ENCODE results near the gene TASOR2. TPM values are rescaled to one million over a fixed set of nuclear protein-coding genes. Genes with fewer than 3 reads are reported as not detected.

The TASOR2 gene
- total RNA-seq, 1 donor from 2014 or later: 89.2 TPM

DNA sequence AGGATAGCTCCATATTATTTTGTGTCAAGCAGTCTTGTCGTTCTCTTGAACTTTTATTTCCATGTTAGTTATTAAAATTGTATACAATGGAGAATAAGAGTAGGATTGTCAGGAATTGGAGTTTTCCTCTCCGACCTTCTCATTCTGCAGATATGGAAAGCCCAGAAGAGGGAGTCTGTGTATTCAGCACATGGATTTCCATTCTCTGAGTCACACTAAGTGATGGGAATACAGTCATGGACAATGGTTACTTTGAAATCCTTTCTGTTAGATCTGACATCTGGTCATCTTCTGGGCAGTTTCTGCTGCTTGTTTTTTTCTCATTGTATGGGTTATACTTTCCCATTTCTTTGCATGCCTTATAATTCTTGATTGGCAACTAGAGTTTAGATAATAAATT is 5.0 kb upstream of the TASOR2 start:
- Mint-ChIP-seq H3K27me3 (ENCODE audit: insufficient read depth) (peaks cover 20% of the 10 kb centered on the region), H3K9me3 (peaks cover 2% of the 10 kb centered on the region), H3K4me1 (ENCODE audit: low read depth) (peaks cover 24% of the 10 kb centered on the region), H3K27ac (no peak overlapping the region), H3K36me3 (ENCODE audit: low read depth) (peaks cover under 1% of the 10 kb centered on the region), H3K4me3 (no peak overlapping the region)
- DNase-seq (ENCODE audit: low spot score): no peak
- intact Hi-C loops (cut with micrococcal nuclease): loop anchor here (5.0 to 10.0 kb wide), 3 partner anchors 52 to 405 kb away; partner anchors contain the start of gene RBM17

DNA sequence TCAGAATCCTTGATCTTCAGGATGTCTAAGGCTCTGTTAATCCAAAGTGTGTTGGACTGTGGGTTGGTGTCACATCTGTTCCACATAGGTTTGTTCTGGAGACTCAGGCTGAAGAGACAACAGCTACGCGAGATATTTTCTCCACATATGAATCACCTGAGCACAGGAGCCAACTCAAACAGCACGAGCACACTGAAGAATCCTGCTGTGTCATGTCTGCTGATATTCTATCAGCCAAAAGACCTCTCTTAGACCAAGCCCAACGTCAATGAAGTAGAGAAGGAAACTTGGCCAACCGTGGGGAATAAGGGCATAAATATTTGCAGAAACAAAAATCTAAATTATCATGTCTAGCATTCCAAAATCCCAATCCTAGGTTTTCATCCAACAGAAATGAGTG is 2.7 kb upstream of the TASOR2 start:
- no peak for DNase-seq (ENCODE audit: low spot score)
- H3K4me3 Mint-ChIP-seq: no peak overlapping the region

DNA sequence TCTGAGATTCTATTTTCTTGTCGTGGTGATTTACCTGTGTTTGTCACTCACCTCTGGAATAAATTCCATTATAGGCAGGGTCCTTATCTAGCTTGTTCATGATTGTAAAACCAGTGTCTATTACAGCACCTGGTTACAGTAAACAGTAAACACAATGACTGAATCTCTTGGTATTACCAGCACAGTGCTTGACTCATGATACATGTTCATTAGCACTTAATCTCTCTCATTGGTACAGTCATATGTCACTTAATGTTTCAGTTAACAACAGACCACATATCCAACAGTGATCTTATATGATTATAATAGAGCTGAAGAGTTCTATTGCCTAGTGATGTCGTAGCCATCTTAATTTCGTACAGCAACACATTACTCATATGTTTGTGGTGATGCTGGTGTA is 1.6 kb upstream of the TASOR2 start:
- Mint-ChIP-seq H3K27ac (no peak overlapping the region), H3K36me3 (ENCODE audit: low read depth) (peaks cover 7% of the 10 kb centered on the region), H3K27me3 (ENCODE audit: insufficient read depth) (peaks cover 10% of the 10 kb centered on the region), H3K4me1 (ENCODE audit: low read depth) (peaks cover 51% of the 10 kb centered on the region), H3K4me3 (no peak overlapping the region), H3K9me3 (no peaks in the 10 kb centered on the region)
- intact Hi-C loops (cut with micrococcal nuclease): loop anchor here (5.0 to 10.0 kb wide), 3 partner anchors 56 to 402 kb away; partner anchors contain the start of gene RBM17
- no peak for DNase-seq (ENCODE audit: low spot score)

More for the DNA sequence above, 2.7 kb upstream of the TASOR2 start:
- Mint-ChIP-seq H3K27ac (no peak overlapping the region), H3K36me3 (ENCODE audit: low read depth) (peaks cover 3% of the 10 kb centered on the region), H3K4me1 (ENCODE audit: low read depth) (peaks cover 41% of the 10 kb centered on the region), H3K9me3 (no peaks in the 10 kb centered on the region), H3K27me3 (ENCODE audit: insufficient read depth) (peaks cover 17% of the 10 kb centered on the region)
- intact Hi-C loops (cut with micrococcal nuclease): loop anchor here (5.0 to 10.0 kb wide), 3 partner anchors 55 to 403 kb away; partner anchors contain the start of gene RBM17

DNA sequence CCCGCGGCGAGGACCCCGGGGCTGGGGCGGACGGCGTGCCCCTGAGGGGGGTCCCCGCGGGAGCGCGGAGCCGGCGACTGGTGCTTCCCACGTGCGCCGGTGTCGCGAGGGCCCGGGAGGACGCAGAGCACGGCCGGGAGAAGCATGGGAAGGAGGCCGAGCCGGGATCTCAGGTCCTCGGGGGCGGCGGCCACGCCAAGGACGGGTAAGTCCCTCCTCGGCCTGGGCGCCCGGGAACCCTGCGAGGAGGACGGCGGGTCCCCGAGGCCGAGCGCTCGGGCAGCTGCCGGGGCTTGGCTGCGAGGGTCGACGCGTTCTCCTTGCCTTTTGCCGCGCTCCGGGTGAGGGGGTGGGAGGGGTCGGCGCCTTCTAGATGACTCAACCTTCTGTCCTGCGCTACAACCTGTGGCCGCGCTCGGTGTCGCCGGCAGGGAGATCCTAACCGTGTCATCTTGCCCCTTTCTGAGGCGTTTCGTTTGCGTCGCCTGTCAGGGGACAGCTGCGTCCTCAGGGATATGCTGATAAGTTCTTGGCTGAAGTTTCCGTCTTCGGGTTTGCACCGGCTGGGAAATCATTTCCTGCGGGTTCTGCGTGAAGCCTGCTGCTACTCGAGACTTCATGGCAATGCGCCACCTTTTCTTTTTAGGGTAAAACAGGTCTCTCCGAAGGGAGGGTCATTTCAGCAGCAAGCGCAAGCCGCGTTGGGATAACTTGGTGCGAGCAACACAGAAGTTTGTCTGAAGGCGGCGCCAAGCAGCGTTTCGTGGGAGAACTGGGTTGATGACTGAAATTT is 529 bp downstream of the TASOR2 start:
- intact Hi-C loops (cut with micrococcal nuclease): loop anchor here (1.0 to 10.0 kb wide), 13 partner anchors 8 to 400 kb away; partner anchors contain the start of genes ASB13, FBH1, GDI2 and IL15RA
- peak overlapping the region; percentile 97 for H3K4me3 Mint-ChIP-seq
- H3K4me1 Mint-ChIP-seq (ENCODE audit: low read depth): peaks cover 62% of the 10 kb centered on the region
- peak overlapping the region; percentile 96 for H3K27ac Mint-ChIP-seq
- H3K27me3 Mint-ChIP-seq (ENCODE audit: insufficient read depth): no peaks in the 10 kb centered on the region
- H3K36me3 Mint-ChIP-seq (ENCODE audit: low read depth): peaks cover 13% of the 10 kb centered on the region
- H3K9me3 Mint-ChIP-seq: no peaks in the 10 kb centered on the region
- DNase-seq (ENCODE audit: low spot score): peak; percentile 54

DNA sequence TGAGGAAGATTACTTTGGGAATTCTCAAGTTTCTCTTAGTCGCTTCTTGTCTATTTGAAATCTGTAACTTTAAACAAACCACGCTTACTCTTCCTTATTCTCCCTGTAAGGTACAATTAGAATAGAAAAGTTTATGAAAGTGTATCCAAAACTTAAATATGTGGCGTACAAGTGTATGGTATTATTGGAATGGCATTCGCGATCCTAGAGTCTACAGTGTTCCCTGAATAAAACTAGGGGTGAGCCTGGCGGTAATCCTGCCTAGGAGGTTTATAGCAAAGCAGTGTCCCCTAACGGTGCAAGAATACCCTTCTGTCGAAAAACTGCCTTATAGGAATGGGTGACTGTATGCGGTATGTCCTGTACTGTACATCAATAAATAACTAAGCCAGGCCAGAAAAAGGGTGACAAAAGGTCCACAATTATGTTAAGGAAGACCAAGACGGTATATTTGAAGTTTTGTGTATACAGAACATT is 1.2 kb downstream of the TASOR2 start:
- peak overlapping the region; percentile 96 for H3K27ac Mint-ChIP-seq
- peaks cover 62% of the 10 kb centered on the region for H3K4me1 Mint-ChIP-seq (ENCODE audit: low read depth)
- no peaks in the 10 kb centered on the region for H3K27me3 Mint-ChIP-seq (ENCODE audit: insufficient read depth)
- no peaks in the 10 kb centered on the region for H3K9me3 Mint-ChIP-seq
- no peak for DNase-seq (ENCODE audit: low spot score)
- peak overlapping the region; percentile 97 for H3K4me3 Mint-ChIP-seq
- intact Hi-C loops (cut with micrococcal nuclease): loop anchor here (1.0 to 10.0 kb wide), 7 partner anchors 7 to 399 kb away; partner anchors contain the start of genes IL15RA and RBM17
- H3K36me3 Mint-ChIP-seq (ENCODE audit: low read depth): peaks cover 13% of the 10 kb centered on the region

DNA sequence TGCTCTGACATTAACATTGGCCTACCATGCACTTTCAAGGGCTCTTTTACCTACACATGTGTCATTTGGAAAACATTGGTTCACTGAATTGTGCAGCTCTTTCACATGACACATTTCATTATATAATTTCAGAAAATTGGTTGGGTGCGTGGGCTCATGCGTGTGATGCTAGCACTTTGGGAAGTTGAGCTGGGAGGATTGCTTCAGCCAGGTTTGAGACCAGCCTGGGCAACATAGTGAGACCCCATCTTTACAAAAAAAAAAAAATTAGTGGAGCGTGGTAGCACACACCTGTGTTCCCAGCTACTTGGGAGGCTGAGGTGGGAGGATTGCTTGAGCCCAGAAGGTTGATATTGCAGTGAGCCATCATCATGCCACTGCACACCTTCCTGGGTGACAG is 3.9 kb downstream of the TASOR2 start:
- no peak overlapping the region for H3K27ac Mint-ChIP-seq
- H3K4me3 Mint-ChIP-seq: no peak overlapping the region
- H3K4me1 Mint-ChIP-seq (ENCODE audit: low read depth): peaks cover 70% of the 10 kb centered on the region
- no peaks in the 10 kb centered on the region for H3K27me3 Mint-ChIP-seq (ENCODE audit: insufficient read depth)
- no peak for DNase-seq (ENCODE audit: low spot score)
- H3K9me3 Mint-ChIP-seq: no peaks in the 10 kb centered on the region
- peaks cover 13% of the 10 kb centered on the region for H3K36me3 Mint-ChIP-seq (ENCODE audit: low read depth)
- intact Hi-C loops (cut with micrococcal nuclease): loop anchor here (5.0 to 10.0 kb wide), 3 partner anchors 289 to 396 kb away; partner anchors contain the start of genes IL15RA and RBM17

DNA sequence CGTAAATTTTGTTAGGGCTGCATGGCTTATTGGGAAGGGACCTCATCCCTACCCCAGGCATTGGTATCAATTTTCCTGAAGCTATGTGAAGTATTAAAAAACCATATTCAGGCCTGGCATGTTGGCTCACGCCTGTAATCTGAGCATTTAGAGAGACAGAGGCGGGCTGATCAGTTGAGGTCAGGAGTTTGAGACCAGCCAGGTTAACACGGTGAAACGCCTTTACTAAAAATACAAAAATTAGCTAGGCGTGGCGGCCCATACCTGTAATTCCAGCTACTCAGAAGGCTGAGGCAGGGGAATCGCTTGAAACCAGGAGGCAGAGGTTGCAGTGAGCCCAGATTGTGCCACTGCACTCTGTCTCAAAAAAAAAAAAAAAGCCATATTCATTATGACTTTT is 7.1 kb downstream of the TASOR2 start:
- Mint-ChIP-seq H3K4me1 (ENCODE audit: low read depth) (peaks cover 67% of the 10 kb centered on the region), H3K36me3 (ENCODE audit: low read depth) (peaks cover 10% of the 10 kb centered on the region)

DNA sequence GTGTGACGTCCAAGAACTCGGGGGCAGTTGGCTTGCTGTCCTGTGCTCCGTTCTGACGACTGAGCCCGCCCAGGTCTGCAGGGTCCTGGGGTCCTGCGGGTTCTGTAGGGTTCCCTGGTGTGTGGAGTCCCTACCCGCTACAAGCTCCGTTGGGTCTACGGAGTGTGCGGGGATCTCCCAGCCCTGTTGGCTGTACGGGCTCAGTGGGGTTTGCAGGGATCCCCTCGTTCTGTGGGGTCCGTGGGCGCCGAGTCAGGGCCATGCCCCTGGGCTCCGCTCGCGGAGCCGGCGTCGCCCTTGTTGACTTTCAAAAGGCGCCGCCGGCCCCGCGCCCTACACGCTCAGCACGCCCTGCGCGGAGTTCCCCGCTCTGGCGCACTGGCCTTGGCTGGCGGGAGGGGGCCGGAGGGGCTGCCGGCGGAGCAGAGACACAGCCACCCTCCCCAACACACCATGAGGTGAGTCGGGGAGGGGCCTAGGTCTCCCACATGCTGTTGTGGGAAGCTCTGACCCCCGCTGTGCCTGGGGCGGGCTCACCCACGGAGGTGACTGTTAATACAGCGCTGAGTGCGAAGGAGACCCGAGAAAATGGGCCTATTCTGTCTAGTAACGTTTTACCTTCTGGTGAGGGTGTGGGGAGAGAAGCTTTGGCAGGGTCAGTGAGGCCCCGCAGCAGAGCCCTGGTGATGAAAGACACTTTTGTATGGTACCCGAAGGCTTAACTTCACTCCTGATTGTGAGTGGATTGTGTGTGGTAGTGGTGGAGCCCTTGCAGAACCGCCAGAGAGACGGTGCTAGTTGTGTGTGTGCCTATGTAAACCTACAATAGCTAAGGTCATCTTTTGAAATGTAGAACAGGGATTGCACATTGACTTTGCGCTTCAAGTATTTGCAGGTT is 8.1 kb downstream of the TASOR2 start:
- peak; percentile 69 for DNase-seq (ENCODE audit: low spot score)
- Mint-ChIP-seq H3K4me1 (ENCODE audit: low read depth) (peaks cover 67% of the 10 kb centered on the region), H3K4me3 (peak overlapping the region; percentile 73), H3K36me3 (ENCODE audit: low read depth) (peaks cover 9% of the 10 kb centered on the region), H3K9me3 (no peaks in the 10 kb centered on the region), H3K27me3 (ENCODE audit: insufficient read depth) (no peaks in the 10 kb centered on the region), H3K27ac (peak overlapping the region; percentile 74)
- intact Hi-C loops (cut with micrococcal nuclease): loop anchor here (1.0 to 2.0 kb wide), 3 partner anchors 7 to 38 kb away; no protein-coding TSS in a partner anchor

More for the DNA sequence above, 7.1 kb downstream of the TASOR2 start:
- no peaks in the 10 kb centered on the region for H3K9me3 Mint-ChIP-seq
- H3K4me3 Mint-ChIP-seq: peak overlapping the region; percentile 73
- no peak for DNase-seq (ENCODE audit: low spot score)
- peak overlapping the region; percentile 23 for H3K27ac Mint-ChIP-seq
- H3K27me3 Mint-ChIP-seq (ENCODE audit: insufficient read depth): no peaks in the 10 kb centered on the region
- intact Hi-C loops (cut with micrococcal nuclease): loop anchor here (2.0 kb wide), 2 partner anchors 19 to 39 kb away; no protein-coding TSS in a partner anchor

DNA sequence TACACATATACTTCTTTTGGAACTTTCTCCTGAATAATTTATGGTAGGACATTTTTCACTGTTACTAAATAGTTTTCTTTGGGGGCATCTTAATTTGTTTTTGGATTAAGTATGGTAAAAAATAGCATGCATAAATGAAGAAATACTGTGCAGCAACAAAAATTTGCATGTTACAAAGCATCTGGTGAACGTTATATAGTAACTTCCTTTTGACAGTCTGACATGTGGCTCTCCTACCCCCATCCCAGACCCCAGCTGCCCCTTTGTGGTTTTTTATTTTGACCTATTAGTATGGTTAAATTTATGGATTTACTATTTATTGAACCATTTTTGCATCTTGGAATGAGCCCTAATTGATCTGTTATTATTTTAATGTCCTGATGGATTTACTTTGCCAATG is 9.9 kb downstream of the TASOR2 start:
- no peaks in the 10 kb centered on the region for H3K9me3 Mint-ChIP-seq
- H3K4me3 Mint-ChIP-seq: no peak overlapping the region
- no peak overlapping the region for H3K27ac Mint-ChIP-seq
- DNase-seq (ENCODE audit: low spot score): no peak
- no peaks in the 10 kb centered on the region for H3K27me3 Mint-ChIP-seq (ENCODE audit: insufficient read depth)
- H3K36me3 Mint-ChIP-seq (ENCODE audit: low read depth): peaks cover 4% of the 10 kb centered on the region
- H3K4me1 Mint-ChIP-seq (ENCODE audit: low read depth): peaks cover 52% of the 10 kb centered on the region
- intact Hi-C loops (cut with micrococcal nuclease): no loop called here

DNA sequence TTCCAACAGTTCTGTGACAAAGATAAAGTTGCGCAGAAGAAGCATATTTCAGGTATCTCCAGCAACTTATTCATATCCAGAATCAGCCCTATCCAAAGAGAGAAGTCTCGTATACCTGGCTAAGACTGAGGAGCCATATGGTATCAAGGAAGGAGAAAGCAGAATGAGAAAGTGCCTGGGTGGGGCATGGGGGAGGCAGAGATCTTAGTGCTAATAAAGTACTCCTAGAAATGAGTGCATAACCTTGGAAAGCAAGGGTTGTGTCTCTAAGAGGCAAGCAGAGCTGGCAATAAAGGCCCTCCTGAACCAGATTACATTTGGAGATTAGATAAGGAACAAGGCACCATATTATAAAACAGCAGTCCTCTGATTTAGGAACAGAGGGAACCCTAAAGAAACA is 12.7 kb downstream of the TASOR2 start:
- no peaks in the 10 kb centered on the region for H3K27me3 Mint-ChIP-seq (ENCODE audit: insufficient read depth)

DNA sequence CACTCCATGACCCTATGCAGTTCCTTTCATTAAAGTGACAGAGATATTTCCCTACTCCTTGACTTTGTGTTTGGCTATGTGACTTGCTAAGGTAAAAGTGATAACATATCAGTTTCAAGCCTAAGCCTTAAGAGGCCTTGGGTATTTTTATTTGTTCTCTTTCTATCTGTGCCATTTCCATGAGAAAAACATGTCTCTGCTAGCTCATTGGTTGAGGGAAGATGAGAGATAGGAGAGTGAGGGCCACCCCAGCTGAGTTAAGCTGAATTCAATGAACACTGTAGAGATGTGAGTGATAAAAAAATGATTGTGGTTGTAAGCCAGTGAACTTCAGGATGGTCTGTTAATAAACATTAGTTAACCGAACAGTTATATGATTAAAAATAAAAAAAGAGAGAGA is 13.4 kb downstream of the TASOR2 start:
- Mint-ChIP-seq H3K27ac (no peak overlapping the region), H3K36me3 (ENCODE audit: low read depth) (peaks cover 4% of the 10 kb centered on the region), H3K9me3 (no peaks in the 10 kb centered on the region), H3K27me3 (ENCODE audit: insufficient read depth) (no peaks in the 10 kb centered on the region), H3K4me1 (ENCODE audit: low read depth) (peaks cover 34% of the 10 kb centered on the region), H3K4me3 (no peak overlapping the region)
- DNase-seq (ENCODE audit: low spot score): no peak
- intact Hi-C loops (cut with micrococcal nuclease): no loop called here

More for the DNA sequence above, 12.7 kb downstream of the TASOR2 start:
- peaks cover 39% of the 10 kb centered on the region for H3K4me1 Mint-ChIP-seq (ENCODE audit: low read depth)
- no peaks in the 10 kb centered on the region for H3K9me3 Mint-ChIP-seq
- intact Hi-C loops (cut with micrococcal nuclease): no loop called here
- H3K4me3 Mint-ChIP-seq: no peak overlapping the region
- H3K27ac Mint-ChIP-seq: no peak overlapping the region
- no peak for DNase-seq (ENCODE audit: low spot score)
- H3K36me3 Mint-ChIP-seq (ENCODE audit: low read depth): peaks cover 4% of the 10 kb centered on the region

DNA sequence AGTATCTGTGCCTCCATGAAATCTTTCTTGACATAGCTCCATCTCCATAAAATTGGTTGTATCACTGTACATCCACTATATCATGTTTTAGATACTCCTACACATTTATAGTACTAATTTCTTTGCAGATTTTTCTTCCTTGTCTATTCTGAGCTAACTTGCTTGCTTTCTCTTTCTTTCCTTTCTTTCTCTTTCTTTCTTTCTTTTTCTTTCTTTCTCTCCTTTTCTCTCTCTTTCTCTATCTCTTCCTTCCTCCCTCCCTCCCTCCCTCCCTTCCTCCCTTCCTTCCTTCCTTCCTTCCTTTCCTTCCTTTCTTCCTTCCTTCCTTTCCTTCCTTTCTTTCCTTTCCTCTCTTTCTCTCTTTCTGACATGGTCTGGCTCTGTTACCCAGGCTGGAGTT is 23.7 kb downstream of the TASOR2 start:
- Mint-ChIP-seq H3K4me3 (no peak overlapping the region), H3K27me3 (ENCODE audit: insufficient read depth) (no peaks in the 10 kb centered on the region), H3K36me3 (ENCODE audit: low read depth) (peaks cover 10% of the 10 kb centered on the region), H3K9me3 (no peaks in the 10 kb centered on the region), H3K4me1 (ENCODE audit: low read depth) (peaks cover 54% of the 10 kb centered on the region), H3K27ac (no peak overlapping the region)
- no peak for DNase-seq (ENCODE audit: low spot score)
- intact Hi-C loops (cut with micrococcal nuclease): no loop called here

Data from activated T-helper 1 cell treated with anti-CD3 and anti-CD28 coated beads, Interleukin-12 subunit alpha, Interleukin-12 subunit beta, Interleukin-2, Interleukin-4 antibody, amounts not matched to agents 30 ng/mL and 10 ng/mL and 1 ng/mL, durations not matched to agents 14 hours and 24 hours and 36 hours (primary cell).